H9 (cell line): ENCODE measurements around the gene GRIP1. TPM values are rescaled to one million over a fixed set of nuclear protein-coding genes. Genes with fewer than 3 reads are reported as not detected.
A peak's percentile ranks its signal among the peaks of the same experiment; 100 is the strongest.

Experiments
- DNase-seq: peaks from one replicate; pipeline ENCODE4 v3.0.0-alpha.2; 2017
- H2AFZ ChIP-seq: one replicate; pipeline ENCODE4 v1.6.1; 2013; ENCODE audit warnings: mild to moderate bottlenecking, low read length, control low read depth, moderate library complexity
- H2AK5ac ChIP-seq: 2 replicates; pipeline ENCODE4 v1.6.1; 2013; ENCODE audit warnings: low read length, control low read depth, mixed read lengths; ENCODE audit not compliant: insufficient read length
- H2BK120ac ChIP-seq: one replicate; pipeline ENCODE4 v1.6.1; 2013; ENCODE audit warnings: low read depth, mild to moderate bottlenecking, low read length, control low read depth, inconsistent platforms; ENCODE audit not compliant: poor library complexity, severe bottlenecking
- H2BK12ac ChIP-seq: 2 replicates; pipeline ENCODE4 v1.6.1; 2013; ENCODE audit warnings: low read length, control low read depth, mixed read lengths, low read depth; ENCODE audit not compliant: insufficient read length
- H2BK15ac ChIP-seq: 2 replicates; pipeline ENCODE4 v1.6.1; 2013; ENCODE audit warnings: low read depth, low read length, control low read depth
- H2BK20ac ChIP-seq: one replicate; pipeline ENCODE4 v1.6.1; 2013; ENCODE audit warnings: low read depth, mild to moderate bottlenecking, low read length, control low read depth, inconsistent platforms; ENCODE audit not compliant: poor library complexity, severe bottlenecking
- H2BK5ac ChIP-seq: 2 replicates; pipeline ENCODE4 v1.6.1; 2013; ENCODE audit warnings: low read length, control low read depth, mixed read lengths; ENCODE audit not compliant: insufficient read length
- H3K14ac ChIP-seq: 2 replicates; pipeline ENCODE4 v1.6.1; 2013; ENCODE audit warnings: low read length, control low read depth; ENCODE audit not compliant: insufficient read depth
- H3K18ac ChIP-seq: 2 replicates; pipeline ENCODE4 v1.6.1; 2013; ENCODE audit warnings: low read depth, mild to moderate bottlenecking, mixed read lengths, low read length, control low read depth; ENCODE audit not compliant: insufficient read length
- H3K23ac ChIP-seq: 2 replicates; pipeline ENCODE4 v1.6.1; 2013; ENCODE audit warnings: low read length, control low read depth, mixed read lengths, low read depth; ENCODE audit not compliant: insufficient read length
- H3K23me2 ChIP-seq: 2 replicates; pipeline ENCODE4 v1.6.1; 2013; ENCODE audit warnings: low read depth, mild to moderate bottlenecking, mixed read lengths, low read length, control low read depth; ENCODE audit not compliant: insufficient read length, poor library complexity, severe bottlenecking
- H3K27ac ChIP-seq: 2 replicates; pipeline ENCODE4 v1.5.1; 2013; ENCODE audit warnings: low read length, control low read depth, mixed read lengths, low read depth; ENCODE audit not compliant: insufficient read length
- H3K27me3 ChIP-seq: 2 replicates; pipeline ENCODE4 v1.6.1; 2013; ENCODE audit warnings: low read length, control low read depth, inconsistent platforms; ENCODE audit not compliant: insufficient read depth
- H3K4ac ChIP-seq: 2 replicates; pipeline ENCODE4 v1.6.1; 2013; ENCODE audit warnings: low read depth, mild to moderate bottlenecking, control low read depth, inconsistent platforms, low read length, moderate library complexity
- H3K4me1 ChIP-seq: 2 replicates; pipeline ENCODE4 v1.6.1; 2013; ENCODE audit warnings: low read length, control low read depth, inconsistent platforms; ENCODE audit not compliant: insufficient read depth
- H3K4me2 ChIP-seq: 2 replicates; pipeline ENCODE4 v1.6.1; 2013; ENCODE audit warnings: low read length, control low read depth, mixed read lengths; ENCODE audit not compliant: insufficient read length, insufficient read depth
- H3K56ac ChIP-seq: 2 replicates; pipeline ENCODE4 v1.6.1; 2013; ENCODE audit warnings: low read depth, mild to moderate bottlenecking, mixed read lengths, low read length, control low read depth; ENCODE audit not compliant: insufficient read length
- H3K79me1 ChIP-seq: 2 replicates; pipeline ENCODE4 v1.6.1; 2013; ENCODE audit warnings: low read depth, mild to moderate bottlenecking, moderate library complexity, low read length, control low read depth, inconsistent platforms; ENCODE audit not compliant: insufficient read depth, poor library complexity, severe bottlenecking
- H3K79me2 ChIP-seq: 2 replicates; pipeline ENCODE4 v1.6.1; 2013; ENCODE audit warnings: low read length, control low read depth, inconsistent platforms; ENCODE audit not compliant: insufficient read depth
- H3K9ac ChIP-seq: 2 replicates; pipeline ENCODE4 v1.6.1; 2013; ENCODE audit warnings: low read length, control low read depth, mixed read lengths; ENCODE audit not compliant: insufficient read length; ENCODE audit errors: extremely low read depth
- H3K9me3 ChIP-seq: one replicate; pipeline ENCODE4 v1.6.1; 2013; ENCODE audit warnings: low read depth, low read length, inconsistent platforms; ENCODE audit not compliant: control insufficient read depth
- H3T11ph ChIP-seq: one replicate; pipeline ENCODE4 v1.6.1; 2013; ENCODE audit warnings: mild to moderate bottlenecking, low read length, control low read depth, inconsistent platforms
- H4K20me1 ChIP-seq: one replicate; pipeline ENCODE4 v1.6.1; 2013; ENCODE audit not compliant: control insufficient read depth, insufficient read length, insufficient read depth
- H4K5ac ChIP-seq: 2 replicates; pipeline ENCODE4 v1.6.1; 2013; ENCODE audit warnings: low read depth, mild to moderate bottlenecking, mixed read lengths, low read length, control low read depth; ENCODE audit not compliant: insufficient read length
- H4K8ac ChIP-seq: replicated peaks from 2 replicates; pipeline ENCODE4 v1.6.1; 2013; ENCODE audit warnings: low read length, control low read depth, mixed read lengths, low read depth; ENCODE audit not compliant: insufficient read length
- H4K91ac ChIP-seq: 2 replicates; pipeline ENCODE4 v1.6.1; 2013; ENCODE audit warnings: low read depth, mild to moderate bottlenecking, moderate library complexity, mixed read lengths, low read length, control low read depth; ENCODE audit not compliant: insufficient read length
- H3K27ac Mint-ChIP-seq, 3 experiments: 2 replicates in 2 of 3; 3 replicates in 1 of 3; pipeline ENCODE4 v1.8.0; 2020 to 2021; ENCODE audit warnings: mixed read lengths in 3 of 3, mild to moderate bottlenecking in 1 of 3, moderate library complexity in 1 of 3
- H3K27me3 Mint-ChIP-seq: 2 replicates; pipeline ENCODE4 v1.8.0; 2021; ENCODE audit warnings: low read depth, mild to moderate bottlenecking, moderate library complexity, mixed read lengths
- H3K36me3 Mint-ChIP-seq, 3 experiments: 2 replicates in 2 of 3; 3 replicates in 1 of 3; pipeline ENCODE4 v1.8.0; 2020 to 2021; ENCODE audit warnings: low read depth in 3 of 3, mixed read lengths in 3 of 3; ENCODE audit not compliant: insufficient read depth in 1 of 3
- H3K4me1 Mint-ChIP-seq, 2 experiments: 2 replicates each; pipeline ENCODE4 v1.8.0; 2020; ENCODE audit warnings: mixed read lengths in 2 of 2
- H3K4me3 Mint-ChIP-seq, 2 experiments: 2 replicates in 1 of 2; 3 replicates in 1 of 2; pipeline ENCODE4 v1.8.0; 2020 to 2021; ENCODE audit warnings: mild to moderate bottlenecking in 2 of 2, mixed read lengths in 2 of 2, moderate library complexity in 1 of 2
- H3K9me3 Mint-ChIP-seq, 2 experiments: 2 replicates in 1 of 2; 3 replicates in 1 of 2; pipeline ENCODE4 v1.8.0; 2020; ENCODE audit warnings: mild to moderate bottlenecking in 2 of 2, mixed read lengths in 2 of 2, moderate library complexity in 1 of 2
- WGBS: extraction: QIAGEN DNeasy Blood & Tissue Kit; methylation state at CpG from one replicate; pipeline ENCODE4 v1.1.7; 2013; ENCODE audit warnings: missing lambda C conversion rate, low lambda C conversion rate, mixed read lengths; ENCODE audit not compliant: insufficient read length; ENCODE audit errors: extremely low coverage; 5-methylcytosine and 5-hydroxymethylcytosine counted together
- total RNA-seq: library from RNA; stranded (reverse); gene quantifications from 2 replicates; pipeline ENCODE4 v1.2.1, GENCODE V29; 2021
- TF ChIP-seq, protein P1 (sequence below): fragments of 200-600 bp; sonication (generic); conservative IDR thresholded peaks from 3 replicates; pipeline ENCODE4 v1.8.0; 2021; ENCODE audit warnings: antibody characterized with exemption, mild to moderate bottlenecking

The GRIP1 gene
- total RNA-seq, 1 experiment from 2014 or later = 19.5 TPM

DNA sequence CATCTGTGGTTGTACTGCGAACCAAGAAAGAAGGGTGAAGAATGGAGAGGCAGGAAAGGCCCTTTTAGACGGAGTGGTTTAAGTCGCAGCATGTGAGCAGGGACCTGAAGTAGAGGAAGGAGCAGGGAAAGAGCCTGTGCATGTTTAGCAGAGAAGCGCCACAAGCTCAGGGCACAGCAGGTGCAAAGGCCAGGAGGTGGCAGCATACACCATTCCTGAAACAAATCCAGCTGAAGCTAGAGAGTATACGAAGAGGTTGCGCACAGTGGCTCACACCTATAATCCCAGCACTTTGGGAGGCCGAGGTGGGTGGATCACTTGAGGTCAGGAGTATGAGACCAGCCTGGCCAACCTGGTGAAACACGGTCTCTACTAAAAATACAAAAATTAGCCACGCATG lies 326.7 kb downstream of the GRIP1 start:
- Histone ChIP-seq H3K14ac (no peak overlapping the region), H3K56ac (no peak overlapping the region), H4K8ac (no peak overlapping the region), H3K4ac (no peak overlapping the region), H4K5ac (no peak overlapping the region), H3K18ac (no peak overlapping the region), H3K23me2 (no peaks in the 10 kb centered on the region), H2BK15ac (no peak overlapping the region), H4K20me1 (no peaks in the 10 kb centered on the region), H4K91ac (no peak overlapping the region), H3T11ph (no peak overlapping the region), H3K9ac (no peak overlapping the region), H3K4me2 (no peak overlapping the region), H2BK12ac (no peak overlapping the region), H3K4me1 (peaks cover 3% of the 10 kb centered on the region; the same call in 1 of the 2 replicates), H3K79me2 (no peaks in the 10 kb centered on the region), H3K23ac (no peak overlapping the region), H3K79me1 (no peaks in the 10 kb centered on the region), H3K27ac (no peak overlapping the region), H3K9me3 (no peaks in the 10 kb centered on the region), H3K27me3 (no peaks in the 10 kb centered on the region), H2BK5ac (no peak overlapping the region), H2BK120ac (no peak overlapping the region), H2AFZ (no peak overlapping the region), H2AK5ac (no peak overlapping the region), H2BK20ac (no peak overlapping the region)
- Mint-ChIP-seq H3K4me3 (no peak overlapping the region), H3K9me3 (no peaks in the 10 kb centered on the region), H3K4me1 (peaks cover 10 to 11% of the 10 kb centered on the region in 2 experiments), H3K27me3 (no peaks in the 10 kb centered on the region), H3K27ac (no peak overlapping the region; a peak in 1 of 7 replicates), H3K36me3 (peaks cover 0 to 4% (median 4%) of the 10 kb centered on the region in 3 experiments; a peak in 5 of 7 replicates)
- peak; percentile 91 for DNase-seq
- WGBS = no CpG with 5 or more reads among the region's 9 CpGs
- TF ChIP-seq, protein P1, sequence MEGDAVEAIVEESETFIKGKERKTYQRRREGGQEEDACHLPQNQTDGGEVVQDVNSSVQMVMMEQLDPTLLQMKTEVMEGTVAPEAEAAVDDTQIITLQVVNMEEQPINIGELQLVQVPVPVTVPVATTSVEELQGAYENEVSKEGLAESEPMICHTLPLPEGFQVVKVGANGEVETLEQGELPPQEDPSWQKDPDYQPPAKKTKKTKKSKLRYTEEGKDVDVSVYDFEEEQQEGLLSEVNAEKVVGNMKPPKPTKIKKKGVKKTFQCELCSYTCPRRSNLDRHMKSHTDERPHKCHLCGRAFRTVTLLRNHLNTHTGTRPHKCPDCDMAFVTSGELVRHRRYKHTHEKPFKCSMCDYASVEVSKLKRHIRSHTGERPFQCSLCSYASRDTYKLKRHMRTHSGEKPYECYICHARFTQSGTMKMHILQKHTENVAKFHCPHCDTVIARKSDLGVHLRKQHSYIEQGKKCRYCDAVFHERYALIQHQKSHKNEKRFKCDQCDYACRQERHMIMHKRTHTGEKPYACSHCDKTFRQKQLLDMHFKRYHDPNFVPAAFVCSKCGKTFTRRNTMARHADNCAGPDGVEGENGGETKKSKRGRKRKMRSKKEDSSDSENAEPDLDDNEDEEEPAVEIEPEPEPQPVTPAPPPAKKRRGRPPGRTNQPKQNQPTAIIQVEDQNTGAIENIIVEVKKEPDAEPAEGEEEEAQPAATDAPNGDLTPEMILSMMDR = peak; percentile 76
